GM18519 (cell line): ENCODE measurements around the gene TNFAIP8L1.

Experiments
- ATAC-seq: cut with Tn5 transposase; IDR thresholded peaks from one replicate; pipeline ENCODE4 v1.9.1; 2021; ENCODE audit warnings: mild to moderate bottlenecking, moderate library complexity; ENCODE audit not compliant: unreplicated experiment, low FRiP score

Gene TNFAIP8L1

GRCh38 chr19:4606921-4607678, 32.2 kb upstream of the TNFAIP8L1 start:
- ATAC-seq = no peak

GRCh38 chr19:4609878-4610511, 29.3 kb upstream of the TNFAIP8L1 start:
- ATAC-seq = no peak

DNA sequence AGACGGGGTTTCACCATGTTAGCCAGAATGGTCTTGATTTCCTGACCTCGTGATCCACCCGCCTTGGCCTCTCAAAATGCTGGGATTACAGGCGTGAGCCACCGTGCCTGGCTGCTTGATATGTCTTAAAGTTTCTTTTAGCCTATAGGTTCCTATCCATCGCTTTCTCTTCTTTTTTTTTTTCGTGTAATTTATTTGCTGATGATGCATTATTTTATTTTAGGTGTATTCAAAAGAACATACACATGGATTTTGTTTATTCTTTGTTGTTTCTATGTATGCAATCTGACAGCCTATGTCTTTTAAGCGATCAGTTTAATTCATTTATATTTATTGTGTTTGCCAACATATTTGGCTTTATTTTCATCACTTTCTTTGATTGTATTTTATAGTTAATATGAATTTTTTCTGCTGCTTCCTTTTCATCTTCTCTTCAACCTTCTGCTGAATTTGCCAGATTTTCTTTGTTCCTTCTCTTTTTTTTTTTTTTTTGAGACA, 26.0 kb upstream of the TNFAIP8L1 start:
- ATAC-seq = no peak

DNA sequence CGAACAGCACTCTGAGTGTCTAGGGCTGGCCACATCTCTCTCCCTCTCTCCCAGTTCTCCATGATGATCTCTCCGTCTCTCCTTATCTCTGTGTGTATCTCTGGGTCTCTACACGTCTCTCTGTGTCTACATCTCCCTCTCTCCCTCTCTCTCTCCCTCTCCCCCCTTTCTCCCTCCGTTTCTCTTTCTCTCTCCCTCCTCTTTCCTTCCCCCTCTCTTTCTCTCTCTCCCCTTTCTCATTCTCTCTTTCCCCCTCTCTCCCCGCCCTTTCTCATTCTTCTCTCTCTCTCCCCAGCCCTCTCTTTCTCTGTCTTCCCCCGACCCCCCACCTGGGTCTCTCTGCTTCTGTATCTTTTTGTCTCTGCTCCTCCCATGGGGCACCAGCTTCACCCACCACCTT, 21.3 kb upstream of the TNFAIP8L1 start:
- ATAC-seq = no peak

DNA sequence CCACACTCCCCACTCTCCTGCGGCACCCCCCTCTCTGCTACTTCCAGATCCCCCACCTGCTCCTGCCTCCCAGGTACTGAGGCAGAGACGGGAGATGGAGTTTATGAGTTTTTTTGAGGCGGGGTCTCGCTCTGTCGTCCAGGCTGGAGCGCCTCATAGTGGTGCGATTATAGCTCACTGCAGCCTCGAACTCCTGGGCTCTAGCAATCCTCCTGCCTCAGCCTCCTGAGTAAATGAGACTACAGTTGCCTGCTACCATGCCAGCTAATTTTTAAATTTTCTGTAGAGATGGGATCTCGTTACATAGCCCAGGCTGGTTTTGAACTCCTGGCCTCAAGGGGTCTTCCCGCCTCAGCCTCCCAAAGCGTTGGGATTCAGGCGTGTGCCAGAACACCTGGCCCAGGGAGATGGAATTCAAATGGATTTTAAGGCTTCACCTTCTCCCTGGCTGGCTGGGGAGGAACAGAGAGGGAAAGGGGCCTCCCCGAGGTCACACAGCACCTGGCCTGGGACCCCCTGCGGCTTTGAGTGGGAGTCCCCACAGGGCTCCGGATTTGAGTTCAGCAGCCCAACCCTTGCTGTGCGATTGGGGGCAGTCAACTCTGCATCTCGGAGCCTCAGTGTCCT, 19.5 kb upstream of the TNFAIP8L1 start:
- ATAC-seq = no peak

- no peak for ATAC-seq
Observed at GRCh38 chr19:4620675-4621074, 18.6 kb upstream of the TNFAIP8L1 start.

DNA sequence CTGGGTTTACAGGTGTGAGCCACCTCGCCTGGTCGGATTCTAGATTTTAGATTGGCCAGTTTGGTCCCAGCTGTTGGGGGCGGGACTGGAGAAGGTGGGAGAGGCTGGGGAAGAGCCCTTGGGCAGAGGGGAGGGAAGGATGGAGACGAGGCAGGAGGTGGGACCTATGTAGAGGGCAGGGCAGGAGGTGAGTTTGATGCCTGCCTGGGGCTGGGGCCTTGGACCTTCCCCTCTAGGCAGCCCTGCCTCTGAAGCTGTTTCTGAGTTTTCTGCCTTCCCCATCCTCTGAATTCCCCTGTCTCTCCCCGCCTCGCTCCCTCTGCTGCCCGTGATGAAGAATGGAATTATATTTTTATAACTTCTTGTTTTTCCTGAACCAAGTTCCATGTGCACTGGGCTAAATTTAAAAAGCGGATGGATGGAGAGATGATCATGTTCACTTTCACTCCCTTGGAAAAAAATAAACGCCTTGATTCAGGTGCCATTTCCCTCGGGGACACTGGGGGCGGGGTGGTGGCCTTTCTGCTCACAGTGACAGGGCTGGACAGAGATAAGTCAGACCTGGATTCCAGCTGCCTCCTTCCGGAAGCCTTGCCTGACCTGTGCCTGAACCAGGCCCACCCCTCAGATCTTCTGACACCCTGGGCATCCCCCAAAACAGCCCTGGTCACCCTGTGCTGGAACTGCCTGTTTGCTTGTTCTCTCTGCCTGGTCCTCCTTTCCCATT, 16.5 kb upstream of the TNFAIP8L1 start:
- no peak for ATAC-seq

DNA sequence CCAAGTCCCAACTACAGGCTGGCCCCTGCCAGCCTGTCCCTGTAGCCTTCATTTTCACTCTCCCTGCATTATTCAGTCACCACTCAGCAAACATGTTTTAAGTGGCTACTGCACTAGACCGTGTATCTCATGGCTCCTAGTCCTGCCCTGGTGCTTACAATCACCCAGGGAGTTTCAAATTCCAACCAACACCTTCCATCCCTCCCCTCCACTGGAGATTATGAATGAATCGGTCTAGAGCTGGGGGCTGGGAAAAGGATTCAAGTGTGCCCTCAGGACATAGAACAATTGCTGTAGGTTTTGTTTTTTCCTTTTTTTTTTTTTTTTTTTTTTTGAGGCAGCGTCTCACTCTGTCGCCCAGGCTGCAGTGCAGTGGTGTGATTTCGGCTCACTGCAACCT, 15.0 kb upstream of the TNFAIP8L1 start:
- ATAC-seq = no peak

DNA sequence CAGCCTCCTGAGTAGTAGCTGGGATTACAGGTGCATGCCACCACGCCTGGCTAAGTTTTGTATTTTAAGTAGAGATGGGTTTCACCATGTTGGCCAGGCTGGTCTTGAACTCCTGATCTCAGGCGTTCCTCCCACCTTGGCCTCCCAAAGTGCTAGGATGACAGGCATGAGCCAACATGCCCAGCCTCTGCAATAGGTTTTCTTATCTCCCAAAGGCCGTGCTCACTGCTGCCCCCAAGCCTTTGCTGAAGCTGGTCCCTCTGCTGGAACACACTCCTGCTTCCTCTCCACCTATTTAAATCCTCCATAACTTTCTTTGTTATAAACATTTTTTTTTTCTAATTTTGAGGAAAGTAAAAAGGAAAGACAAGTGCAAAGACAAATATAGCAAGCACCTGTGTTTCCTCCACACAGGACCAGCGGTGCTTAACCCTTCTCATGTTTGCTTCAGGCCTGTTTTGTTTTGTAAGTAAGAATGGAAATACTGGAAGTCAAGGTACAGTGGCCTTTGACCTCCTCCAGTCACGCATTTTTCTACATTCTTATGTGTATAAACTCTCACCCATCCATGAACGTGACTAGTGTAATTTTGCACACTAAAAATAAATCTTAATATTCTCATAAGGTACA, 14.5 kb upstream of the TNFAIP8L1 start:
- no peak for ATAC-seq

- no peak for ATAC-seq
Observed at GRCh38 chr19:4633140-4633967, 6.0 kb upstream of the TNFAIP8L1 start.

GRCh38 chr19:4635754-4636116, 3.6 kb upstream of the TNFAIP8L1 start:
- ATAC-seq = no peak

DNA sequence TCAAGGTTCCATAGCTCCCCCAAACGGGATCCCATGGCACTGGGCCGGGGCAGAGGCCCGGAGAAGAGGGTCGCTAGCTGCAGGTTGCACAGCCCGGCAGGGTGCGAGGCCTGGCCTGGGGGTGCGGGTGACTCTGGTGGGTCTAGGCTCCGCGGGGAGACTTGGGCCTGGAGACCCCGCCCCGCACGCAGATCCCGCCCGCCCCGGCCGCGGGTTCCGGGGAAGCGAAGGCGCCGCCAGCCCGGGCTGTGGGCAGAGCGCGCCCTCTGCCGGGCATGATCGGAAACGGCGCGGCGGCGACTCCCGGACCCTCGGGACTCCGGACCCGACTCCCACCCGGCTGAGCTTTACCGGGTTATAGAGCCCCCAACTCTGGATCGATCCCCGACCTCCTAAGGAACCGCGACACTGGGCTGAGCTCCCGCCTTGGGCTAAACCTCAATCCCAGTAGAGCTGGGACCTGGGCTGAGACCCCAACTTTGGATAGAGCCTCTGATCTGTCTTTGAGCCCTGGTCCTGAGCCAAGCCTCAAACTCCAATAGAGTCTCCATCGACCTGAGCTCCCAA, 3.1 kb upstream of the TNFAIP8L1 start:
- ATAC-seq = no peak

- ATAC-seq = no peak
Observed at GRCh38 chr19:4636761-4637160, 2.6 kb upstream of the TNFAIP8L1 start.

DNA sequence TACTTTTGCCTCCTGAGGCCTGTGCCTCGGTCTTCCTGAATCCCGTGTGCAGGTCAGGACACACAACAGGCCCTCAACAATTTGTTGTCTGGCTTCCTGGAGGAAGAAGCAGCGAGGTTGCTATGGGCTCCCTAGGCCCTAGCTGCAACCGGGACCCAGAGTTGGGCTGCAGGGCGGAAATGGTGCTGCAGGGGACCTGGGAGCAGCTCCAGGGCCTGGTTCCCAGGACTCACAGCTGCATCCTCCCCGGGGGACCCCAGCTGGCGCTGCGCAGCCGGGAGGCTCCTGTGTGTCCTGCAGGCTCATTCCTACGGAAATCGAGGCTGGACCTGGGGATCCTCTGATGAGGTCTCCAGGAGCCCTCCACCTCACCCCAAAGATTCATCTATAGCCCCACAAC, 999 bp upstream of the TNFAIP8L1 start:
- ATAC-seq = no peak

DNA sequence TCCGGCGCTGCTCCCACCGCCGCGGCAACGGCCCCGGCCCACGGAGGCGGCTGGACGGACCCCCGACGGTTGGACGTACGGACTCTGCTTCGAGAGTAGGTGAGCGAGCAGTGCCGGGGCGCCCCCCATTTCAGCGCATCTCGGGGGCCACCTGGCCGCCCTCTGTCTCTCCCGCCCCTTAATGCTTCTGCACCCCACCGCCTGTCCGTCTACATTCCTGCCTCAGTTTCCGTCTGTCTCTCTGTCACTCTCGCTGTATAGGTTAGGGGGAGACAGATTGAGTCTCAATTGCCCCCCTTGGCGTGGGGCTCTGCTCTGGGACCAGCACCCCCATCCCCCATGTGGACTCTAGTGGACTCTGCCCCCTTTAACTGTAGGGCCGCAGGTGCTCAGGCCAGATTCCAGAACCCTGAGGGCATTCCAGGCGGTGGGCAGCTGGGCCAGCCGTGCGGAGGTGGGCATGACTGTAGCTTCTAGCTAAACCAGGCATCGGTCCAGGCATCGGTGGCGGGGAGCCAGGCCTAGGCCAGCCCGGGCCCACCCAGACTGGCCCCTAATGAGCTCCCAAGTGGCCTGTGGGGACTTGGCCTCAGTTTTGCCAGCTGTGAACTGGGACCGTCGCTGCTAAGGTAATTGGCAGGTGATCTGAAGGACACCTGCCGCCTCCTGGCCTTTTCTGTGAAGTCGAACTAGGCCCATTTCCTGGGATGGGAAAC, 373 bp downstream of the TNFAIP8L1 start:
- ATAC-seq = no peak

DNA sequence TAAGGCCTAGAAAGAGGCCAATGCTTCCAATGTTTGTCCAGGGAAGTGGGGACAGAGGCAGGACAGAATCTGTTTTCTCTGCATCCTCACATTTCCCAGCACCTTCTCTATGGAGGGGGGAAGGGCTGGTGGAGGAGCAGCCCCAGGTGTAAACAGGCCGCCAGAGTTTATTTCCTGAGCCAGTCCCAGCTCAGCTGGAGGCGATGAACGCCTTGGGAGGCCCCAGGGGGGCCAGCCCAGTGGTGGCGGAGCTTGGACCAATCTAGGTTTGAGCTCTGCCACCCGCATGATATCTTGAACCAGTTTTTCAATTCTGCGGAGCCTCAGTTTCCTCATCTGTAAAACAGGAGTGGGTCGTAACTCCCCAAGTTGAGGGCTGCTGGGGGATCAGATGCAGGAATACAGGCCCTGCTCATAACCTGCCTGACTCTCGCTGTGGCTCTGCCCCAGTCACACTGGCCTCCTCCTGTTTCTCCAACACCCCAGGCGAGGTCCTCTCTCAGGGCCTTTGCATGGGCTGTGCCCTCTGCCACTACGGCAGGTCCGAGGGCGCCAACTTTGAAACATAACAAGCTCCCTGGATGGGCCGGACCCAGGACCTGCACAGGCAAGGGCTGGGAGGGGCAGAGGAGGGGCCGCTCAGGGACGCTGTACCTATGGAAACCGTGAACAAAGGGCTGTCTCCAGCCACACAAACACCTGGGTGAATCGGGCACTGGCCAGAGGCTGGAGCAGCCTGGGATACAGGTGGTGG, 1.1 kb downstream of the TNFAIP8L1 start:
- ATAC-seq = no peak

DNA sequence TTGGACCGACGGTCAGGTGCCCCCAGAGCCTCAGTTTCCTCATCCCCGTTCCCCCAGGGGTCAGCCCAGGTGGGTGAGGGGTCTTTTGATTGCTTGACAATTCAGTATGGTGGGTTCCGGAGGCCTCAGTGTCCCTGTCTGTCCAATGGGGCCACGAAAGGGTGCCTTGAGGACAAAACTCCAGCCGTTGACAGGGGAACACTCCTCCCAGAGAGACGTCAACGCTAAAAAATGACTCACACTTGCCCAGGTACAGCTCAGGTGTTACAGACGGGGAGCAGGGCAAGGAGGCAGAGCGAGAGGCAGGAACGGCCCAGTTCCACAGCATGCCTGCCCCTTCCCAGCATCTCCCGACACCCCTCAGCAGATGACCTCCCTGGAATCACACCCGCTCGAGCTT, 1.8 kb downstream of the TNFAIP8L1 start:
- ATAC-seq = no peak

- ATAC-seq = no peak
Observed at GRCh38 chr19:4642625-4643024, 3.3 kb downstream of the TNFAIP8L1 start.
